A673 (cell line): ENCODE measurements around the gene SLC16A12.

Experiments
- EZH2 ChIP-seq: fragments of 200-600 bp; sonication (generic); IDR thresholded peaks from 2 replicates; pipeline ENCODE4 v1.6.1; 2017; ENCODE audit warnings: borderline replicate concordance, low read depth, mild to moderate bottlenecking, mixed read lengths, antibody characterized with exemption, low read length; ENCODE audit not compliant: poor library complexity, severe bottlenecking
- TF ChIP-seq, protein P1 (sequence below): fragments of 300-800, 200-600 bp; sonication (generic); conservative IDR thresholded peaks from 2 replicates; pipeline ENCODE4 v1.5.1; 2017; ENCODE audit warnings: low read depth, mild to moderate bottlenecking, antibody characterized with exemption, low read length, moderate library complexity, mixed read lengths

DNA sequence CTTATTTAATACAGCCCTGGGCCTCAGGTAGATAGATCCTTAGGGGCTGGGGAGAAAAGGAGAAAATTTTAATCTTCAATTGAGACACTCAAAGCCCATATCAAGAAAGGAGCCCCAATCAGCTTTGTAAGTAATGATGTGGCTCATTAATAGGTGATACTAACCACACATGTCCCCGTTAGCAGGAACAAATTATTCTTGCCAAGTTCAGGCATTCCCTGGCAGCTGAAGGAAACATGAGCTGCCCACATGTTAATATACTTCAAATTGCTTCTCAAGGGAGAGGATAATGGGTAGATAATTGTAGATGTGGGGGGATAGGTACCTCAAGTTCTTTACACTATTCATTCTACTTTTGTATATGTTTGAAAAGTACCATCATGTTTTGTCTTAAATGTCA, 106.5 kb downstream of the SLC16A12 start:
- TF ChIP-seq, protein P1, sequence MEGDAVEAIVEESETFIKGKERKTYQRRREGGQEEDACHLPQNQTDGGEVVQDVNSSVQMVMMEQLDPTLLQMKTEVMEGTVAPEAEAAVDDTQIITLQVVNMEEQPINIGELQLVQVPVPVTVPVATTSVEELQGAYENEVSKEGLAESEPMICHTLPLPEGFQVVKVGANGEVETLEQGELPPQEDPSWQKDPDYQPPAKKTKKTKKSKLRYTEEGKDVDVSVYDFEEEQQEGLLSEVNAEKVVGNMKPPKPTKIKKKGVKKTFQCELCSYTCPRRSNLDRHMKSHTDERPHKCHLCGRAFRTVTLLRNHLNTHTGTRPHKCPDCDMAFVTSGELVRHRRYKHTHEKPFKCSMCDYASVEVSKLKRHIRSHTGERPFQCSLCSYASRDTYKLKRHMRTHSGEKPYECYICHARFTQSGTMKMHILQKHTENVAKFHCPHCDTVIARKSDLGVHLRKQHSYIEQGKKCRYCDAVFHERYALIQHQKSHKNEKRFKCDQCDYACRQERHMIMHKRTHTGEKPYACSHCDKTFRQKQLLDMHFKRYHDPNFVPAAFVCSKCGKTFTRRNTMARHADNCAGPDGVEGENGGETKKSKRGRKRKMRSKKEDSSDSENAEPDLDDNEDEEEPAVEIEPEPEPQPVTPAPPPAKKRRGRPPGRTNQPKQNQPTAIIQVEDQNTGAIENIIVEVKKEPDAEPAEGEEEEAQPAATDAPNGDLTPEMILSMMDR, result no peak
- no peak for TF ChIP-seq EZH2
